A549 (cell line): ENCODE measurements around the gene SETDB2. TPM values are rescaled to one million over a fixed set of nuclear protein-coding genes. Genes with fewer than 3 reads are reported as not detected.
A peak's percentile ranks its signal among the peaks of the same experiment; 100 is the strongest.

Experiments used
- ATAC-seq, 2 experiments: fragments of 200-7000 bp in 1 of 2; fragments of >200 bp in 1 of 2; cut with Nextera tagmentation in 1 of 2; cut with Tn5 transposase in 1 of 2; 3 replicates each; pipeline versions ENCODE4 v1.8.0 to v1.9.1; 2018 to 2020; ENCODE audit warnings: mild to moderate bottlenecking in 1 of 2, moderate library complexity in 1 of 2
- CTCF ChIA-PET: fragments of 300-600 bp; sonication (Branson Sonifier 250); formaldehyde crosslinking; extraction: SDS; loops from one replicate; lab custom pipeline; 2021; ENCODE audit warnings: antibody characterized with exemption, inconsistent platforms; lab: Yijun Ruan, JAX
- POLR2A ChIA-PET: fragments of 350-600 bp; formaldehyde crosslinking; extraction: SDS; loops from one replicate; lab custom pipeline; 2021; ENCODE audit warnings: antibody characterized with exemption, inconsistent platforms; lab: Yijun Ruan, JAX
- DNase-seq, 2 experiments: peaks; one replicate each; pipeline versions ENCODE4 v3.0.0 to v3.0.0-alpha.2; 2011 to 2016; ENCODE audit warnings: low read depth in 1 of 2, low spot score in 1 of 2
- FAIRE-seq: peaks from 2 replicates; lab custom pipeline; 2011; peaks lifted over from hg19 to GRCh38; lab: Jason Lieb, UNC
- H3K27ac ChIP-seq, 2 experiments: fragments of >200 bp; sonication (Bioruptor Twin); formaldehyde crosslinking; 3 replicates each; pipeline ENCODE4 v1.5.1; 2016 to 2017
- H3K4me1 ChIP-seq: fragments of >200 bp; sonication (Bioruptor Twin); formaldehyde crosslinking; 3 replicates; pipeline ENCODE4 v1.6.1; 2016
- H3K4me2 ChIP-seq: fragments of >200 bp; sonication (Bioruptor Twin); formaldehyde crosslinking; 3 replicates; pipeline ENCODE4 v1.6.1; 2016
- H3K4me3 ChIP-seq: fragments of >200 bp; sonication (Bioruptor Twin); formaldehyde crosslinking; 3 replicates; pipeline ENCODE4 v1.5.1; 2016
- H3K9me3 ChIP-seq: fragments of >200 bp; sonication (Bioruptor Twin); formaldehyde crosslinking; 3 replicates; pipeline ENCODE4 v1.6.1; 2016
- CEBPB ChIP-seq, 2 experiments: fragments of >200 bp in 1 of 2; sonication (Bioruptor Twin) in 1 of 2; formaldehyde crosslinking in 1 of 2; IDR thresholded peaks; 2 replicates each; pipeline ENCODE4 v1.6.1; 2012 to 2016
- CHD2 ChIP-seq: fragments of 150-350 bp; IDR thresholded peaks from 2 replicates; pipeline ENCODE4 v1.6.1; 2014; ENCODE audit warnings: low read length; ENCODE audit not compliant: partially characterized antibody
- EHF ChIP-seq: fragments of 250-450 bp; sonication (Bioruptor Pico); IDR thresholded peaks from 2 replicates; pipeline ENCODE4 v1.5.0; 2020; ENCODE audit warnings: mild to moderate bottlenecking
- EHMT2 ChIP-seq: fragments of 200-600 bp; sonication (generic); IDR thresholded peaks from 2 replicates; pipeline ENCODE4 v1.6.1; 2016; ENCODE audit warnings: antibody characterized with exemption, low read depth, mild to moderate bottlenecking, moderate library complexity
- FOSL2 ChIP-seq, 2 experiments: fragments of 450-650 bp in 1 of 2; fragments of >200 bp in 1 of 2; sonication (Bioruptor Twin) in 1 of 2; formaldehyde crosslinking; IDR thresholded peaks; 2 replicates each; pipeline versions ENCODE4 v1.5.0 to v1.6.1; 2016 to 2020; ENCODE audit warnings: mild to moderate bottlenecking in 1 of 2, moderate library complexity in 1 of 2
- GATA3 ChIP-seq: IDR thresholded peaks from 2 replicates; pipeline ENCODE4 v1.6.1; 2012; ENCODE audit warnings: borderline replicate concordance
- HDAC2 ChIP-seq: fragments of 200-600 bp; sonication (generic); IDR thresholded peaks from 2 replicates; pipeline ENCODE4 v1.6.1; 2016
- HES2 ChIP-seq: fragments of >200 bp; sonication (Bioruptor Twin); formaldehyde crosslinking; IDR thresholded peaks from 2 replicates; pipeline ENCODE4 v1.6.1; 2016
- HOXA7 ChIP-seq: fragments of 250-450 bp; sonication (Bioruptor Pico); IDR thresholded peaks from 2 replicates; pipeline ENCODE4 v1.5.0; 2020; ENCODE audit warnings: mild to moderate bottlenecking, moderate library complexity
- JUN ChIP-seq, 2 experiments: fragments of >200 bp; sonication (Bioruptor Twin); formaldehyde crosslinking; IDR thresholded peaks; 2 replicates in 1 of 2; 3 replicates in 1 of 2; pipeline ENCODE4 v1.6.1; 2016 to 2017
- JUNB ChIP-seq: fragments of >200 bp; sonication (Bioruptor Twin); formaldehyde crosslinking; IDR thresholded peaks from 2 replicates; pipeline ENCODE4 v1.6.1; 2016
- MAFK ChIP-seq: fragments of 450-650 bp; IDR thresholded peaks from 2 replicates; pipeline ENCODE4 v1.6.1; 2014; ENCODE audit not compliant: partially characterized antibody
- MAX ChIP-seq: IDR thresholded peaks from 2 replicates; pipeline ENCODE4 v1.6.1; 2012
- PHF8 ChIP-seq: fragments of 200-600 bp; sonication (generic); IDR thresholded peaks from 2 replicates; pipeline ENCODE4 v1.6.1; 2016; ENCODE audit warnings: low read depth, mild to moderate bottlenecking, antibody characterized with exemption, moderate library complexity, borderline replicate concordance
- POLR2A ChIP-seq: IDR thresholded peaks from 2 replicates; pipeline ENCODE4 v1.6.1; 2012; ENCODE audit warnings: mild to moderate bottlenecking, low read length
- RARB ChIP-seq: fragments of 250-450 bp; sonication (Bioruptor Pico); IDR thresholded peaks from 2 replicates; pipeline ENCODE4 v1.8.0; 2021; ENCODE audit warnings: mild to moderate bottlenecking, moderate library complexity
- RCOR1 ChIP-seq: fragments of 150-350 bp; IDR thresholded peaks from 2 replicates; pipeline ENCODE4 v1.6.1; 2014; ENCODE audit warnings: antibody characterized with exemption, low read length, low read depth
- REST ChIP-seq: fragments of 200-600 bp; sonication (generic); IDR thresholded peaks from 2 replicates; pipeline ENCODE4 v1.6.1; 2016; ENCODE audit warnings: antibody characterized with exemption, mild to moderate bottlenecking, moderate library complexity
- RFX5 ChIP-seq: fragments of 450-650 bp; IDR thresholded peaks from 2 replicates; pipeline ENCODE4 v1.7.1; 2014; ENCODE audit warnings: antibody characterized with exemption, mild to moderate bottlenecking, moderate library complexity
- TP53 ChIP-seq: fragments of 250-450 bp; sonication (Bioruptor Pico); IDR thresholded peaks from 2 replicates; pipeline ENCODE4 v1.5.0; 2021; ENCODE audit warnings: mild to moderate bottlenecking, moderate library complexity
- ZC3H11A ChIP-seq: fragments of 450-650 bp; IDR thresholded peaks from 2 replicates; pipeline ENCODE4 v1.6.1; 2014; ENCODE audit warnings: antibody characterized with exemption, mild to moderate bottlenecking
- WGBS: methylation state at CpG from one replicate; pipeline ENCODE4 v1.1.6; 2017; ENCODE audit errors: missing lambda C conversion rate; 5-methylcytosine and 5-hydroxymethylcytosine counted together
- polyA minus RNA-seq: library from RNA; depleted of rRNA, polyadenylated mRNA; stranded (reverse); fragments of >200 nt; gene quantifications from 2 replicates; pipeline ENCODE4 v1.2.3, GENCODE V29; 2011; rRNA and poly(A)+ RNA removed
- polyA plus RNA-seq, 4 experiments: library from polyadenylated mRNA; depleted of rRNA in 3 of 4; stranded (reverse); fragments of >200 nt; fragmentation: RNase III in 1 of 4; extraction: RNeasy Plus Mini Kit Qiagen cat#74134 plus additional on column Dnase treatment in 1 of 4; gene quantifications; 2 replicates in 3 of 4; 3 replicates in 1 of 4; pipeline ENCODE4 v1.2.3, GENCODE V29; 2011 to 2017

SETDB2 gene
- polyA plus RNA-seq (2011; rRNA removed), result 3.9 and 4.6 TPM in 2 replicates
- polyA plus RNA-seq (2012; cell fraction: cytosol; rRNA removed), result 0.70 TPM in 2 replicates
- polyA plus RNA-seq (2012; cell fraction: nucleus; rRNA removed), result 0.39 and 0.41 TPM in 2 replicates
- polyA plus RNA-seq (2017; fragmentation: RNase III; extraction: RNeasy Plus Mini Kit Qiagen cat#74134 plus additional on column Dnase treatment), result 1.3 to 1.7 TPM (median 1.3 TPM) in 3 replicates
- 1.4 and 1.5 TPM in 2 replicates for polyA minus RNA-seq

- DNase-seq (peak; percentile 83 to 97), FAIRE-seq (no peak), ATAC-seq (peak; percentile 98 to 99)
- CTCF ChIA-PET, result interaction anchor here (0.6 to 2.6 kb wide), 9 partner anchors 8 to 204 kb away, joined by 3 to 7 read pairs (median 3); no protein-coding TSS in a partner anchor
- peak within 1 kb of the TSS; percentile 87 to 92 for H3K27ac ChIP-seq
- WGBS, result 0% methylated on average over 16 of the region's 53 CpGs
- H3K4me1 ChIP-seq, result peaks cover 4% of the 10 kb centered on the region; the same call in 1 of the 3 replicates
- POLR2A ChIA-PET, result interaction anchor here (0.6 to 1.8 kb wide), 9 partner anchors 52 to 911 kb away, joined by 3 to 10 read pairs (median 4); partner anchors contain the start of genes CDADC1, PHF11 and RCBTB1
- TF ChIP-seq RFX5, result 0 out of 2 replicates have a peak, but pooled peaks have one; percentile 29
- TF ChIP-seq EHMT2, result peak; percentile 85
- TF ChIP-seq FOSL2 (IDR thresholded peaks at IDR 0.05), result no peak
- no peak for TF ChIP-seq FOSL2 (CRISPR knock-in tag; IDR thresholded peaks at IDR 0.05)
- TF ChIP-seq TP53 (CRISPR knock-in tag), result 0 out of 2 replicates have a peak, but pooled peaks have one; percentile 47
- no peak for TF ChIP-seq HOXA7 (CRISPR knock-in tag)
- no peak for TF ChIP-seq ZC3H11A
- TF ChIP-seq CHD2, result peak; percentile 73
- peak in 1 of 2 experiments; percentile 49; a peak in 1 of 5 replicates for TF ChIP-seq JUN (IDR thresholded peaks at IDR 0.05)
- peak; percentile 64 for TF ChIP-seq POLR2A
- TF ChIP-seq PHF8, result peak; percentile 76
- peak; percentile 68 for TF ChIP-seq REST
- TF ChIP-seq MAX, result peak; percentile 64
- peak within 1 kb of the TSS; percentile 83 for H3K4me3 ChIP-seq
- peak within 1 kb of the TSS; percentile 76 for H3K4me2 ChIP-seq
- no peaks in the 10 kb centered on the region for H3K9me3 ChIP-seq
Measured at GRCh38 chr13:49443704-49444523, at the start of gene SETDB2, which contains the start of gene CAB39L. Gene SETDB2 (plus strand): TSS chr13:49444274. CDS start chr13:49451894, 7,620 bp downstream. Gene CAB39L (minus strand): TSS chr13:49444064. CDS start chr13:49382910, 61,154 bp downstream.

GRCh38 chr13:49395451-49395865, 48.6 kb upstream of the SETDB2 start:
- ChIA-PET POLR2A (no interaction called here), CTCF (no interaction called here)
- ATAC-seq, result no peak

More at GRCh38 chr13:49395451-49395865, 48.6 kb upstream of the SETDB2 start:
- Histone ChIP-seq H3K4me3 (no peak overlapping the region), H3K4me1 (no peaks in the 10 kb centered on the region)
- DNase-seq, result no peak
- TF ChIP-seq HOXA7 (CRISPR knock-in tag) (no peak), JUNB (no peak), RFX5 (no peak), HDAC2 (no peak), EHF (CRISPR knock-in tag) (no peak), CEBPB (IDR thresholded peaks at IDR 0.05) (no peak), RCOR1 (no peak), HES2 (no peak), ZC3H11A (no peak), GATA3 (no peak), MAFK (no peak), RARB (CRISPR knock-in tag) (no peak)
- TF ChIP-seq, all 56 proteins: peak for 0
- WGBS, result 87% methylated on average over 1 of the region's 1 CpG
- FAIRE-seq, result no peak
- H3K9me3 ChIP-seq, result no peaks in the 10 kb centered on the region
- H3K4me2 ChIP-seq, result no peak overlapping the region
- no peak overlapping the region for H3K27ac ChIP-seq
